GM23338 (cell line): Measurements from ENCODE around the gene ZNF415. TPM values are rescaled to one million over a fixed set of nuclear protein-coding genes. Genes with fewer than 3 reads are reported as not detected.

Experiments used
- ATAC-seq: fragments of 200-7000 bp; cut with Tn5 transposase; 3 replicates; pipeline ENCODE4 v1.9.1; 2020
- DNase-seq: peaks from one replicate; pipeline ENCODE4 v3.0.0-alpha.2; 2015; ENCODE audit warnings: low spot score
- H2AFZ ChIP-seq: fragments of 200-600 bp; sonication (generic); 2 replicates; pipeline ENCODE4 v1.8.0; 2016; ENCODE audit warnings: antibody characterized with exemption, mild to moderate bottlenecking, moderate library complexity
- H3F3A ChIP-seq: fragments of 200-600 bp; sonication (generic); replicated peaks from 2 replicates; pipeline ENCODE4 v1.8.0; 2017; ENCODE audit warnings: antibody characterized with exemption, mixed run types, low read depth
- H3K27ac ChIP-seq: fragments of 200-600 bp; sonication (generic); 2 replicates; pipeline ENCODE4 v1.6.1; 2016; ENCODE audit warnings: low read depth
- H3K27me3 ChIP-seq: fragments of 200-600 bp; sonication (generic); 2 replicates; pipeline ENCODE4 v1.8.0; 2016; ENCODE audit warnings: mild to moderate bottlenecking, mixed run types, moderate library complexity; ENCODE audit not compliant: insufficient read depth
- H3K36me3 ChIP-seq: fragments of 200-600 bp; sonication (generic); 2 replicates; pipeline ENCODE4 v1.8.0; 2016; ENCODE audit warnings: mild to moderate bottlenecking; ENCODE audit not compliant: insufficient read depth
- H3K4me1 ChIP-seq: fragments of 200-600 bp; sonication (generic); 2 replicates; pipeline ENCODE4 v1.8.0; 2016; ENCODE audit warnings: mild to moderate bottlenecking, moderate library complexity; ENCODE audit not compliant: insufficient read depth
- H3K4me2 ChIP-seq: fragments of 200-600 bp; sonication (generic); 2 replicates; pipeline ENCODE4 v1.7.1; 2017; ENCODE audit warnings: mixed run types
- H3K4me3 ChIP-seq: fragments of 200-600 bp; sonication (generic); 2 replicates; pipeline ENCODE4 v1.6.1; 2016; ENCODE audit warnings: mixed run types
- H3K79me2 ChIP-seq: fragments of 200-600 bp; sonication (generic); replicated peaks from 2 replicates; pipeline ENCODE4 v1.8.0; 2017; ENCODE audit warnings: mild to moderate bottlenecking; ENCODE audit not compliant: insufficient read depth
- H3K9me2 ChIP-seq: fragments of 200-600 bp; sonication (generic); 2 replicates; pipeline ENCODE4 v1.8.0; 2017; ENCODE audit not compliant: insufficient read depth
- H4K20me1 ChIP-seq: fragments of 200-600 bp; sonication (generic); replicated peaks from 2 replicates; pipeline ENCODE4 v1.8.0; 2017; ENCODE audit warnings: mild to moderate bottlenecking; ENCODE audit not compliant: insufficient read depth
- H3K27ac Mint-ChIP-seq: 2 replicates; pipeline ENCODE4 v1.8.0; 2020; ENCODE audit warnings: inconsistent platforms, mild to moderate bottlenecking, moderate library complexity, mixed read lengths
- H3K27me3 Mint-ChIP-seq: 3 replicates; pipeline ENCODE4 v1.8.0; 2022; ENCODE audit warnings: low read depth, mild to moderate bottlenecking, moderate library complexity, mixed read lengths, inconsistent platforms; ENCODE audit not compliant: insufficient read depth, poor library complexity
- H3K36me3 Mint-ChIP-seq: 3 replicates; pipeline ENCODE4 v1.8.0; 2021; ENCODE audit warnings: low read depth, mild to moderate bottlenecking, inconsistent platforms, moderate library complexity, mixed read lengths
- H3K4me1 Mint-ChIP-seq: 3 replicates; pipeline ENCODE4 v1.8.0; 2020; ENCODE audit warnings: mild to moderate bottlenecking, inconsistent platforms, mixed read lengths
- H3K4me3 Mint-ChIP-seq: 3 replicates; pipeline ENCODE4 v1.8.0; 2021; ENCODE audit warnings: moderate library complexity, mild to moderate bottlenecking, inconsistent platforms, mixed read lengths
- H3K9me3 Mint-ChIP-seq: 3 replicates; pipeline ENCODE4 v1.8.0; 2020; ENCODE audit warnings: moderate library complexity, mild to moderate bottlenecking, inconsistent platforms, mixed read lengths
- CREB1 ChIP-seq: fragments of 250-450 bp; sonication (Bioruptor Pico); IDR thresholded peaks from 2 replicates; pipeline ENCODE4 v1.5.0; 2020; ENCODE audit warnings: low read depth, mild to moderate bottlenecking, moderate library complexity
- CTCF ChIP-seq, 2 experiments: fragments of 200-600 bp in 1 of 2; sonication (generic) in 1 of 2; conservative IDR thresholded peaks; 2 replicates each; pipeline versions ENCODE4 v1.5.1 to v1.6.1; 2016 to 2017; ENCODE audit warnings: antibody characterized with exemption in 2 of 2, low read depth in 2 of 2, mild to moderate bottlenecking in 2 of 2, moderate library complexity in 1 of 2
- ETS1 ChIP-seq: IDR thresholded peaks from 2 replicates; pipeline ENCODE4 v1.6.1; 2016; ENCODE audit warnings: antibody characterized with exemption
- EZH2 ChIP-seq: fragments of 200-600 bp; sonication (generic); IDR thresholded peaks from one replicate; pipeline ENCODE4 v1.8.0; 2017; ENCODE audit warnings: antibody characterized with exemption, mild to moderate bottlenecking, low read depth; ENCODE audit not compliant: unreplicated experiment
- EZH2phosphoT487 ChIP-seq: fragments of 200-600 bp; sonication (generic); IDR thresholded peaks from one replicate; pipeline ENCODE4 v1.8.1; 2018; ENCODE audit warnings: antibody characterized with exemption; ENCODE audit not compliant: unreplicated experiment
- JUNB ChIP-seq: IDR thresholded peaks from one replicate; pipeline ENCODE4 v1.6.1; 2016; ENCODE audit warnings: antibody characterized with exemption; ENCODE audit not compliant: unreplicated experiment
- NANOG ChIP-seq: IDR thresholded peaks from 2 replicates; pipeline ENCODE4 v1.6.1; 2016; ENCODE audit warnings: antibody characterized with exemption, borderline replicate concordance
- POLR2AphosphoS5 ChIP-seq: IDR thresholded peaks from 2 replicates; pipeline ENCODE4 v1.6.1; 2016; ENCODE audit warnings: antibody characterized with exemption, low read depth
- REST ChIP-seq: IDR thresholded peaks from one replicate; pipeline ENCODE4 v1.6.1; 2018; ENCODE audit warnings: antibody characterized with exemption; ENCODE audit not compliant: unreplicated experiment
- STAT1 ChIP-seq: IDR thresholded peaks from one replicate; pipeline ENCODE4 v1.6.1; 2016; ENCODE audit warnings: antibody characterized with exemption; ENCODE audit not compliant: unreplicated experiment
- ZNF114 ChIP-seq: fragments of 250-450 bp; sonication (Bioruptor Pico); IDR thresholded peaks from 2 replicates; pipeline ENCODE4 v1.5.0; 2020; ENCODE audit warnings: mild to moderate bottlenecking, moderate library complexity
- ZNF331 ChIP-seq: fragments of 250-450 bp; sonication (Bioruptor Pico); IDR thresholded peaks from 2 replicates; pipeline ENCODE4 v1.5.0; 2020; ENCODE audit warnings: low read depth, mild to moderate bottlenecking, moderate library complexity
- ZNF462 ChIP-seq: fragments of 250-450 bp; sonication (Bioruptor Pico); IDR thresholded peaks from 2 replicates; pipeline ENCODE4 v1.5.0; 2020; ENCODE audit warnings: mild to moderate bottlenecking, moderate library complexity
- polyA plus RNA-seq: library from polyadenylated mRNA; unstranded; fragments of >200 nt; fragmentation: Nextera tagmentation; extraction: Ambion mirVana; gene quantifications from 2 replicates; pipeline ENCODE4 v1.2.1, GENCODE V29; 2016
- total RNA-seq: library from RNA; depleted of rRNA; stranded (reverse); fragments of >200 nt; shearing (Covaris generic); gene quantifications from 2 replicates; pipeline ENCODE4 v1.2.3, GENCODE V29; 2014

Gene ZNF415
- total and polyA plus RNA-seq, 2 experiments from 2014 or later = 9.2 to 9.3 TPM

- Mint-ChIP-seq H3K9me3 (peaks cover 6% of the 10 kb centered on the region; the same call in 1 of the 3 replicates), H3K36me3 (peaks cover 4% of the 10 kb centered on the region; the same call in 1 of the 3 replicates), H3K4me1 (peaks cover 26% of the 10 kb centered on the region), H3K27ac (no peak overlapping the region), H3K4me3 (no peak overlapping the region), H3K27me3 (peaks cover 25% of the 10 kb centered on the region)
- peaks cover 10% of the 10 kb centered on the region; the same call in 1 of the 2 replicates for H3K27me3 ChIP-seq
- H3K79me2 ChIP-seq = peaks cover 20% of the 10 kb centered on the region
- 0 out of 2 replicates have a peak, but pooled peaks cover 3% of the 10 kb centered on the region for H3F3A ChIP-seq
- no peaks in the 10 kb centered on the region for H3K9me2 ChIP-seq
- H4K20me1 ChIP-seq = peaks cover 7% of the 10 kb centered on the region; the same call in 1 of the 2 replicates
- DNase-seq (peak; percentile 20), ATAC-seq (no peak)
- no peak overlapping the region for H2AFZ ChIP-seq
- no peak overlapping the region for H3K27ac ChIP-seq
- H3K4me3 ChIP-seq = peak overlapping the region; percentile 81; the same call in 1 of the 2 replicates
- H3K4me1 ChIP-seq = peaks cover 22% of the 10 kb centered on the region
- no peaks in the 10 kb centered on the region for H3K36me3 ChIP-seq
- TF ChIP-seq POLR2AphosphoS5 (no peak), EZH2phosphoT487 (no peak), REST (no peak), NANOG (no peak), JUNB (no peak), CREB1 (CRISPR knock-in tag) (no peak), EZH2 (no peak), ZNF114 (CRISPR knock-in tag) (no peak), ZNF462 (CRISPR knock-in tag) (no peak), ZNF331 (no peak), ETS1 (no peak), CTCF (conservative IDR thresholded peaks at IDR 0.05; ENCODE audit: low read depth in 2 of 2) (no peak), STAT1 (no peak)
- H3K4me2 ChIP-seq = no peak overlapping the region
These were observed 2.2 kb downstream of the ZNF415 start for GRCh38 chr19:53130506-53130905.
